BLaER1 treated with 17β-estradiol and CSF1 and Interleukin-3, amounts not matched to agents 10 nM and 100 nM (cell line): ENCODE data around the gene CROCC.
"Not testable (repeated sequence)": the region's sequence is repeated elsewhere in the genome, so short reads cannot be mapped to it uniquely, and the experiment has no call there.

ENCODE experiments used
- H3K27ac ChIP-seq, 11 experiments: shearing (Covaris generic); formaldehyde crosslinking; 2 replicates each; pipeline ENCODE4 v1.8.1; 2022
- H3K27me3 ChIP-seq, 11 experiments: shearing (Covaris generic); formaldehyde crosslinking; 2 replicates each; pipeline ENCODE4 v1.8.1; 2022
- H3K36me3 ChIP-seq, 11 experiments: shearing (Covaris generic); formaldehyde crosslinking; 2 replicates each; pipeline ENCODE4 v1.8.1; 2022
- H3K4me1 ChIP-seq, 10 experiments: shearing (Covaris generic); formaldehyde crosslinking; 2 replicates each; pipeline ENCODE4 v1.8.1; 2022
- H3K4me2 ChIP-seq, 11 experiments: shearing (Covaris generic); formaldehyde crosslinking; 2 replicates each; pipeline ENCODE4 v1.8.1; 2022
- H3K4me3 ChIP-seq, 10 experiments: shearing (Covaris generic); formaldehyde crosslinking; 2 replicates each; pipeline ENCODE4 v1.8.1; 2022
- H3K9ac ChIP-seq, 11 experiments: shearing (Covaris generic); formaldehyde crosslinking; 2 replicates each; pipeline ENCODE4 v1.8.1; 2022
- H3K9me3 ChIP-seq, 11 experiments: shearing (Covaris generic); formaldehyde crosslinking; replicated peaks in 1 of 11; 2 replicates each; pipeline ENCODE4 v1.8.1; 2022
- H4K20me1 ChIP-seq, 11 experiments: shearing (Covaris generic); formaldehyde crosslinking; 2 replicates each; pipeline ENCODE4 v1.8.1; 2022
- Cebpa-rat ChIP-seq, 11 experiments: shearing (Covaris generic); IDR thresholded peaks; 2 replicates each; pipeline ENCODE4 v1.8.1; 2022

Gene CROCC

GRCh38 chr1:16954579-16954978, 32.8 kb downstream of the CROCC start:
- no peak overlapping the region for H3K4me2 ChIP-seq
- H3K4me1 ChIP-seq, result peaks cover 0 to 18% (median 8%) of the 10 kb centered on the region in 10 experiments; a peak in 11 of 20 replicates
- H3K27me3 ChIP-seq, result no peaks in the 10 kb centered on the region
- H4K20me1 ChIP-seq, result peaks cover 0 to 22% (median 0%) of the 10 kb centered on the region in 11 experiments; a peak in 6 of 22 replicates
- no peak overlapping the region for H3K4me3 ChIP-seq
- peaks cover 0 to 15% (median 0%) of the 10 kb centered on the region in 11 experiments; a peak in 5 of 22 replicates for H3K36me3 ChIP-seq
- H3K9me3 ChIP-seq, result no peaks in the 10 kb centered on the region
- H3K9ac ChIP-seq, result no peak overlapping the region
- no peak overlapping the region for H3K27ac ChIP-seq
- TF ChIP-seq Cebpa-rat (IDR thresholded peaks at IDR 0.05), result no peak

DNA sequence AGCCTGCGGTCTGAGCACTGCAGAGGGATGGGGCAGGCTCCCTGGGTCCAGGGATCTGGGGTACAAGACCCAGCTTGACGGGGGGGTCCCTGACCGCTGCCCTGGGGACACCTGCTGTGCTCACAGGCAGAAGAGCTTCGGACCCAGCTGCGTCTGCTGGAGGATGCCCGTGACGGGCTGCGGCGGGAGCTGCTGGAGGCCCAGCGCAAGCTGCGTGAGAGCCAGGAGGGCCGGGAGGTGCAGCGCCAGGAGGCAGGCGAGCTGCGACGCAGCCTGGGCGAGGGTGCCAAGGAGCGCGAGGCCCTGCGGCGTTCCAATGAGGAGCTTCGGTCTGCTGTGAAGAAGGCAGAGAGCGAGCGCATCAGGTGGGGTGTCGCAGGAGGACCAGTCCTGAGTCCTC, 33.5 kb downstream of the CROCC start:
- no peaks in the 10 kb centered on the region for H3K9me3 ChIP-seq
- H3K36me3 ChIP-seq, result peaks cover 0 to 15% (median 0%) of the 10 kb centered on the region in 11 experiments; a peak in 5 of 22 replicates
- no peak overlapping the region for H3K4me3 ChIP-seq
- TF ChIP-seq Cebpa-rat (IDR thresholded peaks at IDR 0.05), result no peak
- H3K4me1 ChIP-seq, result peaks cover 0 to 25% (median 12%) of the 10 kb centered on the region in 10 experiments; a peak in 12 of 20 replicates
- 0 out of 22 replicates have a peak overlapping the region, but pooled peaks of 1 of the 11 experiments have one; percentile 5 for H3K9ac ChIP-seq
- no peak overlapping the region for H3K4me2 ChIP-seq
- H3K27ac ChIP-seq, result no peak overlapping the region
- H4K20me1 ChIP-seq, result peaks cover 0 to 22% (median 0%) of the 10 kb centered on the region in 11 experiments; a peak in 5 of 22 replicates
- no peaks in the 10 kb centered on the region for H3K27me3 ChIP-seq

DNA sequence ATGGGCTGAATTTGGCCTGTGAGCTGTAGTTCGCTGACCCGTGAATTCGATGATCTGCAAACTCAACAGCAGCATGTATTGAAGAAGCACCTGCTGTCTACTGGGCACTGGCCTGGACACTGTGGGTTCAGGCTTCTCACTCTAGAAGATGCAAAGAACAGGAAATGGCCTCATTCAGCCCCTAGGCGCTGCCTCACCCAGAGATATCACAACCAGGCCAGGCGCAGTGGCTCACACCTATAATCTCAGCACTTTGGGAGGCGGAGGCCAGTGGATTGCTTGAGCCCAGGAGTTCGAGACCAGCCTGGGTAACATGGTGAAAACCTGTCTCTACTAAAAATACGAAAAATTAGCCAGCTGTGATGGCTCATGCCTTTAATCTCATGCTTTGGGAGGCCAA, 35.0 kb downstream of the CROCC start:
- Histone ChIP-seq H3K27ac (no peak overlapping the region), H3K36me3 (peaks cover 0 to 15% (median 0%) of the 10 kb centered on the region in 11 experiments; a peak in 5 of 22 replicates), H3K4me1 (peaks cover 9 to 37% (median 21%) of the 10 kb centered on the region in 10 experiments; a peak in 17 of 20 replicates), H4K20me1 (peaks cover 0 to 13% (median 0%) of the 10 kb centered on the region in 11 experiments; a peak in 1 of 22 replicates), H3K9ac (no peak overlapping the region), H3K9me3 (no peaks in the 10 kb centered on the region), H3K27me3 (no peaks in the 10 kb centered on the region), H3K4me3 (no peak overlapping the region), H3K4me2 (no peak overlapping the region)
- no peak for TF ChIP-seq Cebpa-rat (IDR thresholded peaks at IDR 0.05)

DNA sequence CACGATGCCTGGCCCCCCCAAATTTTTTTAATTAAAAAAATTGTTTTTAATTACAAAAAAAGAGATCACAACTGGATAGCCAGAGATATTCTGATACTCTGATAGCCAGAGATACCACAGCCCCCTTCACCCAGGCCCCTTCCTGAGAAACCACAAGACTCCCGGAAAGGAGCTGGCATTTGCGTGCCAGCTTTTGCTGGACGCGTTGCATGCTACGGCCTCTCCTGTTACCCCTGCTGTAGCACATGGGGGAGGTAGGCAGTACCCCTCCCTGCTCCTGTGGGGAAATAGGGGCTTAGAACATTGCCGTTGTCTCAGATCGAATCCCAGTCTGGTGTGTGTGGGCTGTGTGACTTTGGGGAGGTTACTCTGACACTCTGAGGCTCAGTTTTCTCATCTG, 36.0 kb downstream of the CROCC start:
- no peak overlapping the region for H3K27ac ChIP-seq
- H3K4me3 ChIP-seq, result no peak overlapping the region
- peaks cover 0 to 13% (median 0%) of the 10 kb centered on the region in 11 experiments; a peak in 1 of 22 replicates for H4K20me1 ChIP-seq
- TF ChIP-seq Cebpa-rat (IDR thresholded peaks at IDR 0.05), result no peak
- peaks cover 9 to 36% (median 17%) of the 10 kb centered on the region in 10 experiments; a peak in 16 of 20 replicates for H3K4me1 ChIP-seq
- no peaks in the 10 kb centered on the region for H3K27me3 ChIP-seq
- no peaks in the 10 kb centered on the region for H3K9me3 ChIP-seq
- peaks cover 0 to 15% (median 0%) of the 10 kb centered on the region in 11 experiments; a peak in 5 of 22 replicates for H3K36me3 ChIP-seq
- no peak overlapping the region; a peak in 1 of 22 replicates for H3K9ac ChIP-seq
- H3K4me2 ChIP-seq, result no peak overlapping the region

- Histone ChIP-seq H3K9ac (no peak overlapping the region), H3K4me2 (no peak overlapping the region), H3K4me1 (peaks cover 9 to 36% (median 17%) of the 10 kb centered on the region in 10 experiments; a peak in 16 of 20 replicates), H3K36me3 (peaks cover 0 to 15% (median 0%) of the 10 kb centered on the region in 11 experiments; a peak in 5 of 22 replicates), H3K27me3 (no peaks in the 10 kb centered on the region), H3K27ac (no peak overlapping the region), H3K9me3 (no peaks in the 10 kb centered on the region), H4K20me1 (peaks cover 0 to 13% (median 0%) of the 10 kb centered on the region in 11 experiments; a peak in 1 of 22 replicates), H3K4me3 (no peak overlapping the region)
- no peak for TF ChIP-seq Cebpa-rat (IDR thresholded peaks at IDR 0.05)
Observed at GRCh38 chr1:16958475-16958874, 36.7 kb downstream of the CROCC start.

- H3K27me3 ChIP-seq, result no peaks in the 10 kb centered on the region
- H3K4me3 ChIP-seq, result peak overlapping the region; percentile 45 to 63 (median 54)
- H3K4me2 ChIP-seq, result peak overlapping the region; percentile 80 to 96 (median 91)
- peaks cover 0 to 10% (median 0%) of the 10 kb centered on the region in 11 experiments; a peak in 9 of 22 replicates for H3K36me3 ChIP-seq
- H3K9me3 ChIP-seq, result no peaks in the 10 kb centered on the region
- peak overlapping the region in 5 of 11 experiments; percentile 17 to 57 (median 41); a peak in 9 of 22 replicates for H3K27ac ChIP-seq
- no peak for TF ChIP-seq Cebpa-rat (IDR thresholded peaks at IDR 0.05)
- H3K4me1 ChIP-seq, result peaks cover 9 to 36% (median 17%) of the 10 kb centered on the region in 10 experiments; a peak in 16 of 20 replicates
- peak overlapping the region; percentile 52 to 78 (median 68) for H3K9ac ChIP-seq
- H4K20me1 ChIP-seq, result 0 out of 22 replicates have a peak, but pooled peaks cover 0 to 6% (median 0%) of the 10 kb centered on the region in 11 experiments
Observed at GRCh38 chr1:16960560-16961296, 39.0 kb downstream of the CROCC start.

GRCh38 chr1:16961297-16962133, 39.8 kb downstream of the CROCC start:
- peaks cover 0 to 15% (median 5%) of the 10 kb centered on the region in 11 experiments; a peak in 10 of 22 replicates for H3K36me3 ChIP-seq
- H3K9me3 ChIP-seq, result no peaks in the 10 kb centered on the region
- peaks cover 9 to 36% (median 17%) of the 10 kb centered on the region in 10 experiments; a peak in 16 of 20 replicates for H3K4me1 ChIP-seq
- no peaks in the 10 kb centered on the region for H3K27me3 ChIP-seq
- H3K4me2 ChIP-seq, result peak overlapping the region; percentile 80 to 96 (median 91)
- no peaks in the 10 kb centered on the region for H4K20me1 ChIP-seq
- H3K9ac ChIP-seq, result peak overlapping the region; percentile 52 to 78 (median 68); a peak in 18 of 22 replicates
- no peak for TF ChIP-seq Cebpa-rat (IDR thresholded peaks at IDR 0.05)
- H3K4me3 ChIP-seq, result peak overlapping the region; percentile 45 to 63 (median 54); a peak in 16 of 20 replicates
- peak overlapping the region in 1 of 11 experiments; percentile 31; a peak in 2 of 22 replicates for H3K27ac ChIP-seq

GRCh38 chr1:16964169-16964568, 42.4 kb downstream of the CROCC start:
- H3K4me2 ChIP-seq, H3K9ac ChIP-seq, H3K27ac ChIP-seq, H3K9me3 ChIP-seq, H3K4me3 ChIP-seq, H3K27me3 ChIP-seq: not testable (repeated sequence)
- Histone ChIP-seq H3K36me3 (peaks cover 0 to 25% (median 9%) of the 10 kb centered on the region in 11 experiments; a peak in 11 of 22 replicates), H3K4me1 (peaks cover 9 to 30% (median 17%) of the 10 kb centered on the region in 10 experiments; a peak in 16 of 20 replicates), H4K20me1 (peaks cover 0 to 12% (median 0%) of the 10 kb centered on the region in 11 experiments; a peak in 3 of 22 replicates)
